SIG-M5 treated with dmso at 0.1 percent for 504 hours (cell line): Measurements from ENCODE around the gene UBE2M.

Experiments
- DNase-seq: peaks from one replicate; lab custom pipeline; 2025; ENCODE audit not compliant: unreplicated experiment; lab: John Stamatoyannopoulos, UW

The UBE2M gene

DNA sequence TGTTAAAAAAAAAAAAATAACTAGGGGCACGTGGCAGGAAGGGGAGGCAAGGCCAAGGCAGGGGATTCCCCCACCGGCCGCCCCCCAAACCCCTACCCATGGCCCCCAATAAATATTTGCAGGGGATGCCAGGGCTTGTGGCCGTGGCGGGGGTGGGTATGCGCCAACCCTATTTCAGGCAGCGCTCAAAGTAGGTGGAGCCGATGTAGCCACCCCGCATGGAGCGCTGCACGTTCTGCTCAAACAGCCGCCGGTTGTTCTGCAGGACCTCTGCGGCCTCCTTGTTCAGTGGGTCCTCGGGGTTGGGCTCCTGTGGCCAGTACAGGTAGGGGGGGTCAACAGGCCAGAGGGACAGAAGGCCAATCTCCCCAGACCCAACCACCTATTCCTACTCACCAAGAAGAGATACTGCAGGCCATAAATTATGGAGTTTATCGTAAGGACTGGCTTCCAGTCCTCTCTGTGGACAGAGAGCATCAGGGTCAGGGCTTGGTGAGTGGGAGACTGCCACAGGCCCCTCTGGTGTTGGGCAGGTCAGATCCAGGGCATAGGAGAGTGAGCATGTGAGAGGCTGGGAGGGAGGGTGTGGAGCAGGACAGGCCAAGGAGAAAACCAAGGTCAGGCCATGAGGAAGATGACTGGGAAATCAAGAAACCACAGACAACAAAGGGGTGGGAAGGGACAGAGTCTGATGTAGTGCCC is 2.3 kb downstream of the UBE2M start:
- no peak for DNase-seq

DNA sequence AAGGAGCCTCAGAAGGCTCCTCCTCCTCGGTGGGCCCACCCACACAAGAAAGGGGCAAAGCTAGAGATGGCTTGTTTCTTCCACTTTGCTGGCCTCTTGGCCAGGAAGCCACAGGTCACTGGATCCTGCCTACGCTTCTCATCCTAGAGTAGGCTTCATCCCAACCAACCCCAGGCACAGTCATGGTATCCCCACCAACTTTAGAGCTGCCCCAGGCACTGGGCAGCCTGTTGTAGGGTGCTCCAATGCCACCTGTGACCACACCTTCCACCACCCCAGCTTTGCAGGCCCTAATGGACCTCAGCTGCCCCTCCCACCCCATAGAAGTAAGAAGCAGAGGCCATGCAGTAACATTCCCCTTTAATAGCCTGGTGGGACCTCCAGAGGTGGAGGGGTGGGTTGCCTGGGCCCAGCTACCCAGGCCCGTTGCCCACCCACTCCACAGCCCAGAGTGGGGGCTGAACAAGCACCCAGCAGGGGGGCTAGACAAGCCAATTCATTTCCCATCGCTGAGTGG is 3.0 kb downstream of the UBE2M start:
- no peak for DNase-seq

DNA sequence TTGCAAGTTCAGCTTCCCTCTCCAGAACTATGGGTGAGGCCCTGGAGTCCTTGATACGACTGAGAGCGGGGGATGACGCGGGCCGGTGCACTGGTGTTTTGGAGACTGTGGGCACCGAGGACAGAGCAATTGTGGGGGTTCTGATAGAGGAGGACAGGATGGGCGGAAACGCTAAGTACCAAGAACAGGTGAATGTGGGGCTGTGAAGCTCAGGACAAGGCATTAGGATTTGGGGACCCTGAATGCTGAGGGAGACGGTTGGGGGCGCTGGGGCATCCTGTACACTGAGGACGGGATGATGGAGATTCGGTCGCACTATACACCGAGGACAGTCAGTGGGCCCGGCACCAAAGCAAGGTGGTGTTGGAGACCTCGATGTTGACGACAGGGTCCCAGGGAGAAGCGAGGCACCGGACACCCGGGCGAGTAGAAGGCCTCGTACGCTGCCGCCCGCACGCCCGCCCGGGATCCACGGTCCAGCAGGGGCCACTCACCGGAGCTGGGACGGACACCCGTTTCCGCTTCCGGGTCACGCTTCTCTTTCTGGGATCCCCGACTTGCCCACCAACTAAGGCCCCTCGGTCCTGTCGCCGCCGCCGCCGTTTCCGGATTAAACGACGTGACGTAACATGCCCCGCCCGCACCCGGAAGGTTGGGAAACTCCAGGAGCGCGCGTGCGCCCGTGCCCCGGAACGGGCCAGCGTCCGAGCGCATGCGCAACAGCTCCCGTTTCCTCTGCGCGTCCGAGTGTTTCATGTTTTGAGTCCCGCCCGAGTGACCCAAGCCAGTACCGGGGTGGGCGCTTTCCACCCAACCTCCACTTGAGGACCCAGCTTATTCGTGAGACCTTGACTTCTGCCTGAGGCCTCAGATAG is 3.7 kb downstream of the UBE2M start, which contains the start of gene CHMP2A:
TSS of gene CHMP2A (minus strand) at position 612 of the 875 bp plus-strand sequence. CDS start 893 bp downstream, outside the sequence.
- DNase-seq = no peak

DNA sequence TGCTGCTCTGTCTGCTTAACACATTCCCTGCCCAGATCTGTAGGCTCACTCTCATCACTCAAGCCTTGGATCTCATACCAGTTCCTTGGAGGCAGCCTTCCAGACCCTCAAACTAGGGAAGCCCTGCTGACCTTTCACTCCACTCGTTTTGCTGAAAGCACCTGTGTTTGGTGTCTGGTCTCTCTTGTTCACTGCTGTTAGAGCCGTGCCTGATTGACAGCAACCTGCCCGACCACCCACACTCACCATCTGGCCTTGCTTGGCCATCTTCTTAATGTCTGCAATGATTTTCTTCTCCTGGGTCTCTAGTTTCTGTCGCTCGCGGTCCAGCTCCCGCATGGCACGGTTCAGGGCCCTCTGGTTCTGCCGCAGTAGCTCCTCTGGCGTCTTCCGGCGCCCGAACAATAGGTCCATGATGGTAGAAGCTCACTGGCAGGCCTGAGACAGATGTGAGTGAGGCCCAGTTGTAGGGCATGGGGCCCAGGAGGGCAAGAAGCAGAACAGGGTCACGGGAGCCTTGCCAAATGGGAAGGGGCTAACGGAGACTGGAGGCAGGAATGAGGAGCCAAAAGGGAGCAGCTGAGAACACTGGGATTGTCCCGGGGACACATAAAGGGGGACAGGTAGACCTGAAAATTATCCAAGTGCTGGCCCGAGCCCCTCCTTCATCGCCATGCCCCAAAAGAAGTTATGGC is 4.5 kb downstream of the UBE2M start:
- no peak for DNase-seq

DNA sequence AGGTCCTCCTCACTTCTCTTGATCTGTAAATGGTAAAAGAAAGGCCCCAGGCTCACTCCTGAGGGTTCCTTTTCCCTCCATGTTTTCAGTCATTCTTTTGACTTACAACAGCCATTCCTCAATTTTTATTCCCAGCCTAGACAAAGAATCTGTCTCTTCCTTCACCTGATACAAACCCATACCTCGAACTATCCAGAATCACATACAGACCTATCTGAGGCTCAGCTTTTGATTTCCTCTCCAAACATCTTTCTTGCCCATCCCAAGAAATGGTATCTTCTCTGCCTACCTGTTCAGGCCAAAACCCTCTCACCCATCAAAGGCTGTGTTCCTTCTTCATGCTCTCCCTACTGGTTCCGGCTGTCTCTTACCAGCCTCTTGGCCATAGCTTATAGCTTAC is 5.8 kb downstream of the UBE2M start:
- DNase-seq = no peak

DNA sequence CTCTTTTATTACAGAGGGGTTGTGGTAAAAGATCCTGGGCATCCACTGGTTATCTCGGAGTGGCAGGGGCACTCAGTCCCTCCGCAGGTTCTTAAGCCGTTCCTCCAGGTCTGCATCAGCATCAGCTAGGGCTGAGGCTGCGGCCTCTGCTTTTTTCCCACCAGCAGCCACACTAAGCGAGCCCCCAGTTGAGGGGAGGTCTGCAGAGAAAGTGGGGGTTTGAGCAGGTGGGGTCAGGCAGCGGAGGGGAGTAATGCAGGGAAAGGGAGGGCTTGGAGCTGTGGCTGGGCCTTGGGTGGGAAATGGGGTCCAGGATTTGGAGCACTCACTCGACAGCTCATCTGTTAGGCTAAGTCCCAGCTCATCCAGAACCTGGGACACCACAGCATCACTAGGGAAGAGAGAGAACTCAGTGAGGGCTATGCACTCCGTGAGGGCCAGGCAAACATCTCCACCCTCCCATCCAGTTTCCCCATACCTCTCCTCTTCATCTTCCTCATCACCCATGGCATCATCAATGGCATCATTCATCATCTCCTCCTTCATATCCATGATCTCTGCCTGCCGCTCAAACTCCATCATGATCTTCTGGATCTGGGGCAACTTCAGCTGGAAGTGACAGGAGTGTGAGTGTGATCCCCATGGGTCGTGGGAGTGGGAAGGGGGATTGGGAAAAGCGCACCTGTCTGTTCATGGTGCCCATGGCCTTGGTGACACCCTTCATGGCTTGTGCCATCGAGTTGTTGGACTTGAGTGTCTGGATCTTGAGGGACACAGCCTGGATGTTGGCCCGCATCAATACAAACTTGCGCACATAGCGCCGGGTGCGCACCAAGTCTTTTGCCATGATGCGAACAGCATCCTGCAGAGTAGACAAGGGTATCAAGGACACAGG is 6.6 kb downstream of the UBE2M start:
- no peak for DNase-seq

DNA sequence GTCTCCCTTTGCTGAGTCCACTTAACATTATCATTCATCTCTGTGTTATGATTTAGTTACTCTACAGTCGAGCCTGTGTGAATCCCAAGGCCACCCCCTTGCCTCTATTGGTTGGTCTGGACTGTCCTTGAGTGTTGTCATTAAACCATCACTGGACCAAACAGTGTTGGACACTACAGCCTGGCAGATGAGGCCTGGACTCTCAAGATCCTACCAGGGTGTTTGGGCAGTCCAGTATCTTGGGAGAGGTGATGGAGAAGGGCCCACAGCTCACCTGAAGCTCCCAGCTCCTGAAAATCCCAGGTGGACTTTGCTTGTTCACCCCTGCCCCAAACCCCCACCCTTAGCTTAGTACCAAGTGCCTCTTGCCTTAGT is 7.3 kb downstream of the UBE2M start:
- no peak for DNase-seq

DNA sequence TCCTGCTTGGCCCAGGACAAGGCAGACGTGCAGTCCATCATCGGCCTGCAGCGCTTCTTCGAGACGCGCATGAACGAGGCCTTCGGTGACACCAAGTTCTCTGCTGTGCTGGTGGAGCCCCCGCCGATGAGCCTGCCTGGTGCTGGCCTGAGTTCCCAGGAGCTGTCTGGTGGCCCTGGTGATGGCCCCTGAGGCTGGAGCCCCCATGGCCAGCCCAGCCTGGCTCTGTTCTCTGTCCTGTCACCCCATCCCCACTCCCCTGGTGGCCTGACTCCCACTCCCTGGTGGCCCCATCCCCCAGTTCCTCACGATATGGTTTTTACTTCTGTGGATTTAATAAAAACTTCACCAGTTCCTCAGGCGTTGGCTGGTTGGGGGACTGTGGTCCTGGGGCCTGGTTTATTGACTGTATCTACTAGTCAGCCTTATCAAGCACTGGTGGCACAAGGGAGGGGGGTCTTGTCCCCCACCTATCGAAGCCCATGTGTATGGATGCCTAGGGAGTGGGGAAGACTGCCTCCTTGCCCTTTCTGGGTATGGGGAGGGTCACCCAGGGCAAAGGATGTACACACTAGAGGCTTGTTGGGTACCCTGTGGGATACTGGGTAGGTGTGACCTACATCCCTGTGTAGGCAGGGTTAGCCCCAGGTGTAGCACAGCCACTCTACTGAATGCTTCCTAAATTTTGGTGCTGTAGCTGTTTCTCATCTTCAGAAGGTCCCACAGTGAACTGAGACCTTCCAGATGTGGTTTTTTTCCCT is 7.9 kb downstream of the UBE2M start:
- no peak for DNase-seq

DNA sequence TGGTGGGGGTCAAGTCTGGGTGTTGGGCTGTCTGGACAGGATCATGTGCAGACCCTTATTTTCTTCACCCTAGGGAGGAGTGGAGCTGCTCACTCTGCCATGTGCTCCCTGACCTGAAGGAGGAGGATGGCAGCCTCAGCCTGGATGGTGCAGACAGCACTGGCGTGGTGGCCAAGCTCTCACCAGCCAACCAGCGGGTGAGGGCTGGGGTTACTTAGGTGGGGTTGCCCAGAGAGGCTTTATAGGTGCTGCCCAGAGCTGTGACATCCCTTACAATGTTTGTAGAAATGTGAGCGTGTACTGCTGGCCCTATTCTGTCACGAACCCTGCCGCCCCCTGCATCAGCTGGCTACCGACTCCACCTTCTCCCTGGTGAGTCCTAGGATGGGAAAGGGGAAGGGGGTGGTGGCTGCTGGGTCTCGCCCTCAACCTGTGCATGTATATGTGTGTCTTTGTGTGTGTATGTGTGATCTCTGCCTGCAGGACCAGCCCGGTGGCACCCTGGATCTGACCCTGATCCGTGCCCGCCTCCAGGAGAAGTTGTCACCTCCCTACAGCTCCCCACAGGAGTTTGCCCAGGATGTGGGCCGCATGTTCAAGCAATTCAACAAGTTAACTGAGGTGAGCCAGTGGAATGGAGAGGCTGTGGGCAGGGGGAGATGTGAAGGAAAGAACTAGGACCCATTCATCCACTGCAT is 8.6 kb downstream of the UBE2M start:
- DNase-seq = no peak

DNA sequence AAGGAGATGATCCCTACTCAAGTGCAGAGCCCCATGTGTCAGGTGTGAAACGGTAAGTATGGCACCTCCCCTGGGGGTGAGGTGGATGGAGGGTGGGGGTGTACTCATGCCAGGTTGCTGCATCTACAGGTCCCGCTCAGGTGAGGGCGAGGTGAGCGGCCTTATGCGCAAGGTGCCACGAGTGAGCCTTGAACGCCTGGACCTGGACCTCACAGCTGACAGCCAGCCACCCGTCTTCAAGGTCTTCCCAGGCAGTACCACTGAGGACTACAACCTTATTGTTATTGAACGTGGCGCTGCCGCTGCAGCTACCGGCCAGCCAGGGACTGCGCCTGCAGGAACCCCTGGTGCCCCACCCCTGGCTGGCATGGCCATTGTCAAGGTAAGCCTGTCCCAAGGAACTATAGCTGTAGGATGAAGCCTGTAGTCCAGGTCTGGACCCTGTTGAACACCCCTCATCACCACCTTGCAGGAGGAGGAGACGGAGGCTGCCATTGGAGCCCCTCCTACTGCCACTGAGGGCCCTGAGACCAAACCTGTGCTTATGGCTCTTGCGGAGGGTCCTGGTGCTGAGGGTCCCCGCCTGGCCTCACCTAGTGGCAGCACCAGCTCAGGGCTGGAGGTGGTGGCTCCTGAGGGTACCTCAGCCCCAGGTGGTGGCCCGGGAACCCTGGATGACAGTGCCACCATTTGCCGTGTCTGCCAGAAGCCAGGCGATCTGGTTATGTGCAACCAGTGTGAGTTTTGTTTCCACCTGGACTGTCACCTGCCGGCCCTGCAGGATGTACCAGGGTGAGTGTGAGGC is 9.3 kb downstream of the UBE2M start:
- no peak for DNase-seq

DNA sequence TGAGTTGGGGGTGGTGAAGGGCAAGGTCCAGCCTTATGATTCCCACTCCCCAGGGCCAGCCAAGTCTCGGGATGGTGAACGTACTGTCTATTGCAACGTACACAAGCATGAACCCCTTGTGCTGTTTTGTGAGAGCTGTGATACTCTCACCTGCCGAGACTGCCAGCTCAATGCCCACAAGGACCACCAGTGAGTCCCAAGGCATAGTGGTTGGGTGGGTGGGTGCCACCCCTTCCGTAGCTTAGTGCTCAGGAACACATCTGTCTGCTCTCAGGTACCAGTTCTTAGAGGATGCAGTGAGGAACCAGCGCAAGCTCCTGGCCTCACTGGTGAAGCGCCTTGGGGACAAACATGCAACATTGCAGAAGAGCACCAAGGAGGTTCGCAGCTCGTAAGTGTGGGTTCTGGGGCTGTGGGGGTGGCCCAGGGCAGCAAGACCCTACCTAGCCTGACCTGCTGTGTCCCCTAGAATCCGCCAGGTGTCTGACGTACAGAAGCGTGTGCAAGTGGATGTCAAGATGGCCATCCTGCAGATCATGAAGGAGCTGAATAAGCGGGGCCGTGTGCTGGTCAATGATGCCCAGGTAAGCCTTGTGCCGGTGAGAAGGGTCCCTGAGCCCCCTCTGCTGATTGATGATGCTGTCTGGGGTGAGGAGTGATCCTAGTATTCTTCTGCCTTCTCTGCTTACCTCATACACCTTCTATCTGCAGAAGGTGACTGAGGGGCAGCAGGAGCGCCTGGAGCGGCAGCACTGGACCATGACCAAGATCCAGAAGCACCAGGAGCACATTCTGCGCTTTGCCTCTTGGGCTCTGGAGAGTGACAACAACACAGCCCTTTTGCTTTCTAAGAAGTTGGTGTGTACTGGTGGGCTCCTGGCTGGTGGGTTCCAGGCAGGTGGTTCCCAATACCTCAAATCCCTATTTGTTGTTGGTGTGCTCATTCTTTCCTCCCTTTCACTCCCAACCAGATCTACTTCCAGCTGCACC is 10.8 kb downstream of the UBE2M start:
- DNase-seq = no peak

DNA sequence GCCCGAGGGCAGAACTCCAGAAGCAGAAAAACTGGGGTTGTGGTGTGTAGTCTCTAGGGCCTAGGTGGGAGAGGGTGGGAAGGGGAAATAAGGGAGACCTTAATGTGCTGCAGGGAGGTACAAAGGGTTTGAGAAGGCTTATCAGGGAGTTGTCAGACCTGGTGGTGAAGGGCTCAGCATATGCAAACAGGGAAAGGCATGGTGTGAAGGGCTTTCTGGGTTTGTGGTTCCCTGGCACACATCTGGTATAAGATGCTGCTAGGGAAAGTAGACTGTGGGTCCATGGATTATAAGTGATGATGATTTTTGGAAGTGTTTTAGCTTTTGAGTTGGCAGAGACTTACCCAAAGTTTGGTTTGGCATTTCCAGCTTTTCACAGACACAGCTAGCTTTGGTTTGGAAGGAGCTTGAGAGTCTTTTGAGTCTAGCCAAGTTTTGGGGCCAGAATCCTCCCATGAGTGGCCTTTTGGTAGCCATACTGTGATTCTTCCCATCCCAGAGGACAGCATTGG is 12.3 kb downstream of the UBE2M start:
- DNase-seq = no peak

DNA sequence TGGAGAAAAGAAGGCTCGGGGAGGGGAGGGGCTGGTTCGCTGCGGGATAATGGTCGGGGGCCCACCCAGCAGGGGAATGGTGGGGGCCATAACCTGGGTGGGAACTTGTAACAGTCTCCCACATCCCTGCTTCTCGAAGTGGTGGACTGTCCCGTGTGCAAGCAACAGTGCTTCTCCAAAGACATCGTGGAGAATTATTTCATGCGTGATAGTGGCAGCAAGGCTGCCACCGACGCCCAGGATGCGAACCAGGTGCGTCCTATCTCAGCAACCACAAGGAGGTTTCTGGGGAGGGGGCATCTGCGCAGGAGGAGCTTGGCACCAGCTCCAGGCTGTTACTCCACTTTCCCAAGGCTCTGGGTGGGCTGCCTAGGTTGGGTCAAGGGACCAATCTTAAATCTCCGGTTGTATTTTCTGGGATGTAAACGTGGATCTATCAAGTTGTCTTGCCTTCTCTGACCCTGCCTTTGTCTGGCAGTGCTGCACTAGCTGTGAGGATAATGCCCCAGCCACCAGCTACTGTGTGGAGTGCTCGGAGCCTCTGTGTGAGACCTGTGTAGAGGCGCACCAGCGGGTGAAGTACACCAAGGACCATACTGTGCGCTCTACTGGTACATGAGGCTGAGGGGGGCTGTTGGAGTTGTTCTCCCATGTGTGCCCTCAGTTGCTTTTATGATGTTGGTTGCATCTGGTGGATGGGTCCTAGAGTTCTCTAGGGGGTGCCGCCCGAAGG is 13.0 kb downstream of the UBE2M start:
- no peak for DNase-seq

DNA sequence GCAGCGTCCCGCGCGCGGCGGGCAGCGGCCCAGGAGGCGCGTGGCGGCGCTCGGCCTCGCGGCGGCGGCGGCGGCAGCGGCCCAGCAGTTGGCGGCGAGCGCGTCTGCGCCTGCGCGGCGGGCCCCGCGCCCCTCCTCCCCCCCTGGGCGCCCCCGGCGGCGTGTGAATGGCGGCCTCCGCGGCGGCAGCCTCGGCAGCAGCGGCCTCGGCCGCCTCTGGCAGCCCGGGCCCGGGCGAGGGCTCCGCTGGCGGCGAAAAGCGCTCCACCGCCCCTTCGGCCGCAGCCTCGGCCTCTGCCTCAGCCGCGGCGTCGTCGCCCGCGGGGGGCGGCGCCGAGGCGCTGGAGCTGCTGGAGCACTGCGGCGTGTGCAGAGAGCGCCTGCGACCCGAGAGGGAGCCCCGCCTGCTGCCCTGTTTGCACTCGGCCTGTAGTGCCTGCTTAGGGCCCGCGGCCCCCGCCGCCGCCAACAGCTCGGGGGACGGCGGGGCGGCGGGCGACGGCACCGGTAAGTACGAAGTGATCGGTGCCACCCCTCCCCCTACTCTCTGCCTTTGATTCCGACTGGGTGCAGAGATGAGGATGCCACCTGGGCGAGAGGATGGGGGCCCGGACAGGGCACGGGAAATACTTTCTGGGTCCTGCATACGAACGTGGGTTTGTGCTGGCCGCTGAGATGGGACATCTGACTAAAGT is 13.7 kb downstream of the UBE2M start:
- no peak for DNase-seq

DNA sequence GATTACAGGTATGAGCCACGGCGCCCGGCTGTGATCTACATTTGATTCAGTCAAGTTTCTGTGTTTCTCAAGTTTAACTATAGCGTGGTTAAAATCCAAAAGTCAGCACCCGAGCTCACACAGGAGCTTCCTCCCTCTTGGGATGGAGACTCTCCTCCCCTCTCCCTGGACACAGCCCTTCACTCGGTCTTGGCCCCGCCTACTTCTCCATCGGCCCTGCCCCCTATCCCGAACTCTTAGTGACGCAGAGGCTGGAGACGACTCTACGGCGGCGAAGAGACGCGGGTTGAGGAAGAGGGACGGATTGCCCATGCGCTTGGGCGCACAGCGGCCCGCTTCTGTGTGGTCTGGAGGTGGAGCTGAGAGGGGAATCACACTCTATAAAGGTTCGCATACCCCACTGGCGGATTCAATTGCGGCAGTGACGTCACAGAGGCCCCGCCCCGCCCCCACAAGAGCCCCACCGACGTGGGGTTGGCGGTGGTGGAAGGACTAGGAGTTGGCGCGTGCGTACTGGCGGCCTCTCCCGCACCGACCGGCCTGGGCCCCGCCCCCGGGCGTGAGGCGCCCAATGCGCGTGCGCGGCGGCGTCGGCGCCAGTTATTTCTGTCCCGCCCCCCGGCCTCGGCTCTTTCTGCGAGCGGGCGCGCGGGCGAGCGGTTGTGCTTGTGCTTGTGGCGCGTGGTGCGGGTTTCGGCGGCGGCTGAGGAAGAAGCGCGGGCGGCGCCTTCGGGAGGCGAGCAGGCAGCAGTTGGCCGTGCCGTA is 14.4 kb downstream of the UBE2M start, which contains the start of gene TRIM28:
TSS of gene TRIM28 (plus strand) at position 239 of the 765 bp plus-strand sequence. CDS start 694 bp downstream, outside the sequence.
- no peak for DNase-seq
